ENCODE results near the gene SYPL1. TPM values are rescaled to one million over a fixed set of nuclear protein-coding genes. Genes with fewer than 3 reads are reported as not detected.

The SYPL1 gene
- total and polyA plus RNA-seq, 9 of the 15 experiments (the other 6 are each of a cell fraction or from before 2014, with no cell fraction given): 23.8 to 214 (median 70.2) TPM

DNA sequence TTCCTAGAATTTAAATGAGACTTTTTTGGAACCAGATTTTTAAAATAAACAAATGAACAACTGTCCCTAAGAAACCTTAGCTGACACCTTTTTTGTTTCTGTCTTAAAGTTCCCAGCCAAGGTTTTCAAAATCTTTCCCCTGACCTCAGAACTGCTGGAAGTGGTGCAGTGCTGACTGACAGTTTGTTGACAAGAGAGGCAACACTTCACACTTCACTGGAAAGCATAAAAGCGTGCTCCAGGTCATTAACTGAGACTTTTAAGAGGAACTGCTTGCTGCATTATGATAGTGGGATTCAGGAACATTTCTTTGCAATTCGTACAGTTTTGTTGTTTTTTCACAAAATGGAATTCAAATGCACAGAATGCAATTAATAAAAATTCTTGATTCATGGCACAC, 36.2 kb downstream of the SYPL1 start:
- H3K9me1 ChIP-seq (ENCODE audit: control insufficient read depth, insufficient read depth, low read length): no peaks in the 10 kb centered on the region
- CTCF ChIA-PET (ENCODE audit: low intra/inter-chr PET ratio): no interaction called here
- peaks cover 8% of the 10 kb centered on the region; the same call in 1 of the 2 replicates for H4K20me1 ChIP-seq (replicated peaks; ENCODE audit: control insufficient read depth, insufficient read depth, low read length)
- intact Hi-C loops (cut with micrococcal nuclease) (no loop called here), in situ Hi-C loops (cut with MboI) (no loop called here)
- H3K79me2 ChIP-seq (ENCODE audit: control insufficient read depth, insufficient read depth, low read length): no peaks in the 10 kb centered on the region
- DNase-seq (ENCODE audit: extremely low read depth in 1 of 4, low spot score in 3 of 4) (no peak), FAIRE-seq (no peak), ATAC-seq (no peak)
- 2% methylated on average over 2 of the region's 2 CpGs for WGBS (ENCODE audit: insufficient coverage, low coverage, missing lambda C conversion rate)
- peaks cover 9 to 21% of the 10 kb centered on the region in 2 experiments; a peak in 3 of 5 replicates for H3K27me3 ChIP-seq (ENCODE audit: control insufficient read depth in 2 of 2, insufficient read depth in 2 of 2, low read length in 2 of 2)
- no peak overlapping the region for H2AFZ ChIP-seq (ENCODE audit: low read depth, low read length)
- H3K4me1 ChIP-seq (replicated peaks in 1 of 2; ENCODE audit: control insufficient read depth in 2 of 2, insufficient read depth in 2 of 2, low read length in 2 of 2): peaks cover 7 to 26% of the 10 kb centered on the region in 2 experiments
- H3K27ac ChIP-seq (ENCODE audit: extremely low read depth, low read depth, low read length): no peak overlapping the region
- POLR2A ChIA-PET: interaction anchor here (0.6 kb wide), 1 partner anchor 1214 kb away, joined by 3 read pairs; no protein-coding TSS in a partner anchor
- no TSS peak for BruUV-seq (replicated peaks)
- H3K9ac ChIP-seq (ENCODE audit: insufficient read depth in 1 of 2, low read depth in 2 of 2, low read length in 2 of 2): no peak overlapping the region
- no peak overlapping the region for H3K4me3 ChIP-seq
- H3K4me2 ChIP-seq (ENCODE audit: insufficient read depth, low read length): no peak overlapping the region
- no peaks in the 10 kb centered on the region for H3K36me3 ChIP-seq (ENCODE audit: control insufficient read depth, insufficient read depth, low read length)
- no peaks in the 10 kb centered on the region for H3K9me3 ChIP-seq (replicated peaks; ENCODE audit: control insufficient read depth, insufficient read depth, low read depth, low read length)
- TF ChIP-seq HDGF (IDR thresholded peaks at IDR 0.05) (no peak), MAZ (CRISPR knock-in tag; conservative IDR thresholded peaks at IDR 0.05 in 1 of 2, IDR thresholded peaks at IDR 0.05 in 1 of 2) (0 out of 4 replicates have a peak, but pooled peaks of 1 of the 2 experiments have one; percentile 29), RBM25 (IDR thresholded peaks at IDR 0.05; ENCODE audit: low read depth, low read length, severe bottlenecking) (no peak), NR1H2 (CRISPR knock-in tag; IDR thresholded peaks at IDR 0.05) (no peak), HNRNPL (IDR thresholded peaks at IDR 0.05; ENCODE audit: low read depth, low read length) (no peak), PHF21A (IDR thresholded peaks at IDR 0.05; ENCODE audit: borderline replicate concordance, low read depth) (no peak), FOXJ3 (CRISPR knock-in tag; IDR thresholded peaks at IDR 0.05) (no peak), PRMT5 (CRISPR knock-in tag; IDR thresholded peaks at IDR 0.05) (no peak), NCOA4 (IDR thresholded peaks at IDR 0.05; ENCODE audit: partially characterized antibody) (no peak), SAFB (IDR thresholded peaks at IDR 0.05; ENCODE audit: borderline replicate concordance, low read depth, low read length) (no peak), TAF9B (IDR thresholded peaks at IDR 0.05; ENCODE audit: partially characterized antibody) (no peak), ZNF778 (CRISPR knock-in tag; IDR thresholded peaks at IDR 0.05) (no peak), HOXB6 (CRISPR knock-in tag; IDR thresholded peaks at IDR 0.05; ENCODE audit: borderline replicate concordance) (no peak), MEIS2 (IDR thresholded peaks at IDR 0.05; ENCODE audit: partially characterized antibody) (peak; percentile 91), ZNF584 (CRISPR knock-in tag; IDR thresholded peaks at IDR 0.05; ENCODE audit: low read depth) (no peak), KDM4B (IDR thresholded peaks at IDR 0.05; ENCODE audit: borderline replicate concordance in 2 of 2, low read depth in 1 of 2) (no peak), POLR2A (conservative IDR thresholded peaks at IDR 0.05) (no peak)
- TF ChIP-seq, protein P1, sequence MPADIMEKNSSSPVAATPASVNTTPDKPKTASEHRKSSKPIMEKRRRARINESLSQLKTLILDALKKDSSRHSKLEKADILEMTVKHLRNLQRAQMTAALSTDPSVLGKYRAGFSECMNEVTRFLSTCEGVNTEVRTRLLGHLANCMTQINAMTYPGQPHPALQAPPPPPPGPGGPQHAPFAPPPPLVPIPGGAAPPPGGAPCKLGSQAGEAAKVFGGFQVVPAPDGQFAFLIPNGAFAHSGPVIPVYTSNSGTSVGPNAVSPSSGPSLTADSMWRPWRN (IDR thresholded peaks at IDR 0.05; ENCODE audit: low read depth): peak; percentile 75
- TF ChIP-seq, protein P2, sequence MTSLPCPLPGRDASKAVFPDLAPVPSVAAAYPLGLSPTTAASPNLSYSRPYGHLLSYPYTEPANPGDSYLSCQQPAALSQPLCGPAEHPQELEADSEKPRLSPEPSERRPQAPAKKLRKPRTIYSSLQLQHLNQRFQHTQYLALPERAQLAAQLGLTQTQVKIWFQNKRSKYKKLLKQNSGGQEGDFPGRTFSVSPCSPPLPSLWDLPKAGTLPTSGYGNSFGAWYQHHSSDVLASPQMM (CRISPR knock-in tag; IDR thresholded peaks at IDR 0.05): no peak
- TF ChIP-seq, protein P3, sequence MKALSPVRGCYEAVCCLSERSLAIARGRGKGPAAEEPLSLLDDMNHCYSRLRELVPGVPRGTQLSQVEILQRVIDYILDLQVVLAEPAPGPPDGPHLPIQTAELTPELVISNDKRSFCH (CRISPR knock-in tag; IDR thresholded peaks at IDR 0.05): no peak
- TF ChIP-seq, protein P3 (tag; IDR thresholded peaks at IDR 0.05): no peak

Data from K562 (cell line).